Psoas muscle (tissue), 8 donors: ENCODE measurements around the gene RUBCNL. TPM values are rescaled to one million over a fixed set of nuclear protein-coding genes. Genes with fewer than 3 reads are reported as not detected.

ENCODE experiments used
- ATAC-seq, 4 donors: fragments of 200-7000 bp; cut with Tn5 transposase; one replicate each; pipeline ENCODE4 v1.9.1; 2020; ENCODE audit warnings: moderate library complexity in 3 of 4, mild to moderate bottlenecking in 2 of 4
- DNase-seq, 2 donors: peaks; one replicate each; pipeline ENCODE4 v3.0.0-alpha.2; 2020
- H3K27ac ChIP-seq: fragments of 200-600 bp; one replicate; pipeline ENCODE4 v1.8.0; 2022
- H3K27me3 ChIP-seq, 3 donors: fragments of 200-600 bp in 1 of 3; one replicate each; pipeline versions ENCODE4 v1.6.1 to v1.8.0; 2013 to 2022; ENCODE audit warnings: low read length in 2 of 3, mild to moderate bottlenecking in 2 of 3, moderate library complexity in 1 of 3; ENCODE audit not compliant: insufficient read depth in 3 of 3
- H3K36me3 ChIP-seq, 2 donors: fragments of 200-600 bp in 1 of 2; one replicate each; pipeline versions ENCODE4 v1.6.1 to v1.8.0; 2013 to 2022; ENCODE audit warnings: low read depth in 1 of 2, mild to moderate bottlenecking in 1 of 2, moderate library complexity in 1 of 2; ENCODE audit not compliant: insufficient read depth in 1 of 2
- H3K4me1 ChIP-seq: fragments of 200-600 bp; one replicate; pipeline ENCODE4 v1.8.0; 2022
- H3K4me3 ChIP-seq: fragments of 200-600 bp; one replicate; pipeline ENCODE4 v1.8.0; 2022; ENCODE audit warnings: mild to moderate bottlenecking
- H3K9me3 ChIP-seq: fragments of 200-600 bp; one replicate; pipeline ENCODE4 v1.8.0; 2022
- CTCF ChIP-seq: fragments of 200-600 bp; IDR thresholded peaks from one replicate; pipeline ENCODE4 v1.8.0; 2022; ENCODE audit warnings: antibody characterized with exemption
- WGBS, 3 donors: extraction: QIAGEN DNeasy Blood & Tissue Kit; methylation state at CpG; one replicate each; pipeline versions ENCODE4 v1.1.6 to v1.1.7; 2013; 5-methylcytosine and 5-hydroxymethylcytosine counted together
- intact Hi-C, 2 donors: fragments of 100-400 bp; cut with DNase I; formaldehyde crosslinking; loops; one replicate each; pipeline versions ENCODE4 v1.11.0 to v1.14.2; 2022
- polyA plus RNA-seq, 3 donors: library from polyadenylated mRNA; stranded (reverse); fragments of 200-250 nt; gene quantifications; one replicate each; pipeline ENCODE4 v1.2.3, GENCODE V29; 2013
- total RNA-seq, 4 donors: library from RNA; stranded (reverse); fragmentation: NEBNext Ultra II Directional in 2 of 4; extraction: Animal tissue kit (Norgen Biotek cat#: 25700) in 2 of 4; gene quantifications; one replicate each; pipeline versions ENCODE4 v1.2.1 to v1.2.4, GENCODE V29; 2021 to 2023
- donor health status: healthy with polysubstance abuse.
- donor health status: DM: no; HTN: no; CAD: no; lungs with moderate emphysema.
- donor health status: Bipolar disorder and iron deficiency.
- donor health status: healthy.
- donor health status: DM: yes; HTN: yes; CAD: no.
- donor health status: DM: no; HTN: no; CAD: no.
- donor health status: DM: no; HTN: no; CAD: no.
- donor health status: DM: yes; HTN: yes; CAD: no.

Gene RUBCNL
- total and polyA plus RNA-seq, 7 donors = 0.06 to 1.1 (median 0.76) TPM

GRCh38 chr13:46304546-46304945 lies 82.5 kb downstream of the RUBCNL start:
- 48 to 81% (median 66%) methylated on average over 3 of the region's 3 CpGs for WGBS, 3 donors
- intact Hi-C loops = no loop called here
- Histone ChIP-seq H3K36me3 (no peaks in the 10 kb centered on the region), H3K4me3 (no peak overlapping the region), H3K27me3 (no peaks in the 10 kb centered on the region), H3K4me1 (no peaks in the 10 kb centered on the region), H3K27ac (no peak overlapping the region), H3K9me3 (peaks cover 6% of the 10 kb centered on the region)
- TF ChIP-seq CTCF = no peak
- DNase-seq (no peak), ATAC-seq (no peak)

- Histone ChIP-seq H3K4me3 (no peak overlapping the region), H3K27ac (no peak overlapping the region), H3K27me3 (no peaks in the 10 kb centered on the region), H3K36me3 (no peaks in the 10 kb centered on the region), H3K4me1 (no peaks in the 10 kb centered on the region), H3K9me3 (peaks cover 6% of the 10 kb centered on the region)
- no peak for ATAC-seq
- 67 to 69% (median 67%) methylated on average over 7 of the region's 7 CpGs for whole genome bisulfite sequencing, 3 donors
- no peak for TF ChIP-seq CTCF
- DNase-seq = no peak
- intact Hi-C loops = no loop called here
Observed at GRCh38 chr13:46303742-46304385, 83.2 kb downstream of the RUBCNL start.

- 70 to 78% (median 71%) methylated on average over 3 of the region's 3 CpGs for WGBS, 3 donors
- intact Hi-C loops = no loop called here
- DNase-seq (no peak), ATAC-seq (no peak)
- H3K4me3 ChIP-seq = no peak overlapping the region
- no peaks in the 10 kb centered on the region for H3K36me3 ChIP-seq
- H3K4me1 ChIP-seq = no peaks in the 10 kb centered on the region
- TF ChIP-seq CTCF = no peak
- no peaks in the 10 kb centered on the region for H3K27me3 ChIP-seq
- H3K9me3 ChIP-seq = no peaks in the 10 kb centered on the region
- no peak overlapping the region for H3K27ac ChIP-seq
Observed at GRCh38 chr13:46297361-46297811, 89.7 kb downstream of the RUBCNL start.

- Histone ChIP-seq H3K4me3 (no peak overlapping the region), H3K9me3 (no peaks in the 10 kb centered on the region), H3K27me3 (no peaks in the 10 kb centered on the region), H3K4me1 (no peaks in the 10 kb centered on the region), H3K27ac (peak overlapping the region; percentile 53), H3K36me3 (no peaks in the 10 kb centered on the region)
- intact Hi-C loops = no loop called here
- ATAC-seq (peak in 2 of 4 donors; percentile 30 to 58), DNase-seq (no peak)
- TF ChIP-seq CTCF = no peak
- 50 to 68% (median 54%) methylated on average over 3 of the region's 3 CpGs for WGBS, 3 donors
Observed at GRCh38 chr13:46296921-46297320, 90.1 kb downstream of the RUBCNL start.
